ENCODE results near the gene TIGD4.

GRCh38 chr4:152735906-152736305 is 43.6 kb downstream of the TIGD4 start:
- TF ChIP-seq CTCF (IDR thresholded peaks at IDR 0.05): no peak
- TF ChIP-seq POLR2A (IDR thresholded peaks at IDR 0.05): no peak
- TF ChIP-seq EP300 (IDR thresholded peaks at IDR 0.05): no peak
- TF ChIP-seq POLR2AphosphoS5 (IDR thresholded peaks at IDR 0.05): no peak
